K562 (cell line): ENCODE results near the gene OLFML3. TPM values are rescaled to one million over a fixed set of nuclear protein-coding genes. Genes with fewer than 3 reads are reported as not detected.

Experiments
- BCL6 ChIP-seq: fragments of 250-450 bp; sonication (Bioruptor Pico); IDR thresholded peaks from 2 replicates; pipeline ENCODE4 v1.4.0; 2020
- BCLAF1 ChIP-seq, 2 experiments: fragments of 450-650 bp in 1 of 2; IDR thresholded peaks; 2 replicates each; pipeline ENCODE4 v1.6.1; 2011 to 2017; ENCODE audit warnings: low read depth in 2 of 2, antibody characterized with exemption in 1 of 2, borderline replicate concordance in 1 of 2, low read length in 1 of 2, mild to moderate bottlenecking in 1 of 2, mixed read lengths in 1 of 2; ENCODE audit not compliant: control insufficient read depth in 1 of 2
- CCNT2 ChIP-seq: IDR thresholded peaks from 2 replicates; pipeline ENCODE4 v1.6.1; 2011; ENCODE audit warnings: borderline replicate concordance, low read depth, mild to moderate bottlenecking, moderate library complexity, mixed read lengths, low read length; ENCODE audit not compliant: insufficient read length; ENCODE audit errors: extremely low read depth
- CREM ChIP-seq: IDR thresholded peaks from 2 replicates; pipeline ENCODE4 v1.6.1; 2014; ENCODE audit warnings: antibody characterized with exemption, low read depth
- DDX20 ChIP-seq: fragments of 450-650 bp; IDR thresholded peaks from 2 replicates; pipeline ENCODE4 v1.6.1; 2016; ENCODE audit warnings: missing genetic modification characterization, low read depth, mild to moderate bottlenecking, missing compliant biosample characterization, moderate library complexity
- FIP1L1 ChIP-seq: fragments of 200-400 bp; formaldehyde crosslinking; IDR thresholded peaks from 2 replicates; pipeline ENCODE4 v1.6.1; 2018; ENCODE audit warnings: mild to moderate bottlenecking, low read depth, low read length; ENCODE audit not compliant: poor library complexity, severe bottlenecking
- HDAC6 ChIP-seq: IDR thresholded peaks from 2 replicates; pipeline ENCODE4 v1.6.1; 2012; ENCODE audit warnings: low read depth, mild to moderate bottlenecking, control low read depth, inconsistent platforms, low read length, moderate library complexity
- HEY1 ChIP-seq: fragments of 250-450 bp; sonication (Bioruptor Pico); IDR thresholded peaks from 2 replicates; pipeline ENCODE4 v1.5.0; 2020; ENCODE audit warnings: mild to moderate bottlenecking, moderate library complexity, borderline replicate concordance
- MYC ChIP-seq, 2 experiments: fragments of 250-450 bp in 1 of 2; sonication (Bioruptor Pico) in 1 of 2; IDR thresholded peaks; 2 replicates each; pipeline versions ENCODE4 v1.5.1 to v1.6.1; 2012 to 2021; ENCODE audit warnings: low read depth in 2 of 2, borderline replicate concordance in 1 of 2, improper control_type of control experiment in 1 of 2, low read length in 1 of 2, mild to moderate bottlenecking in 1 of 2, moderate library complexity in 1 of 2
- NRF1 ChIP-seq, 2 experiments: fragments of 450-650 bp; IDR thresholded peaks in 1 of 2; conservative IDR thresholded peaks in 1 of 2; 2 replicates each; pipeline ENCODE4 v1.6.1; 2014; ENCODE audit warnings: mild to moderate bottlenecking in 2 of 2
- SNRNP70 ChIP-seq: fragments of 200-400 bp; formaldehyde crosslinking; optimal IDR thresholded peaks from 2 replicates; pipeline ENCODE3; 2017; ENCODE audit warnings: low read depth, low read length
- SREBF2 ChIP-seq: sonication (generic); formaldehyde crosslinking; IDR thresholded peaks from 2 replicates; pipeline ENCODE4 v1.4.0; 2020; ENCODE audit warnings: mild to moderate bottlenecking, missing genetic modification reagents
- ZMIZ1 ChIP-seq, 2 experiments: fragments of 150-350 bp in 1 of 2; IDR thresholded peaks; 2 replicates each; pipeline ENCODE4 v1.6.1; 2012 to 2016; ENCODE audit warnings: low read depth in 2 of 2, low read length in 2 of 2, mild to moderate bottlenecking in 1 of 2, moderate library complexity in 1 of 2
- ZNF444 ChIP-seq: fragments of 250-450 bp; sonication (Bioruptor Pico); IDR thresholded peaks from 2 replicates; pipeline ENCODE4 v1.4.0; 2020; ENCODE audit warnings: mild to moderate bottlenecking, moderate library complexity
- ZNF696 ChIP-seq: fragments of 250-450 bp; sonication (Bioruptor Pico); conservative IDR thresholded peaks from 2 replicates; pipeline ENCODE4 v1.4.0; 2020; ENCODE audit warnings: mild to moderate bottlenecking, moderate library complexity
- polyA plus RNA-seq, 8 experiments: library from polyadenylated mRNA; depleted of rRNA in 4 of 8; stranded (reverse) in 5 of 8; unstranded in 3 of 8; fragments of >200 nt; fragmentation: Nextera tagmentation in 2 of 8; fragmentation: Illumina TruSeq in 1 of 8; extraction: Ambion mirVana in 2 of 8; extraction: Trizol in 1 of 8; gene quantifications; 2 replicates each; pipeline versions ENCODE4 v1.2.1 to v1.2.3, GENCODE V29; 2011 to 2014; ENCODE audit warnings: inconsistent platforms in 1 of 8, missing spikeins in 1 of 8
- total RNA-seq, 7 experiments: library from RNA; depleted of rRNA in 6 of 7; stranded (reverse); fragments of >200 nt in 6 of 7; fragmentation: Illumina TruSeq in 2 of 7; extraction: Trizol in 2 of 7; gene quantifications; 2 replicates each; pipeline versions ENCODE4 v1.2.1 to v1.2.3, GENCODE V29; 2011 to 2021; ENCODE audit warnings: low replicate concordance in 1 of 7
- TF ChIP-seq, protein P1 (sequence below): sonication (generic); formaldehyde crosslinking; IDR thresholded peaks from 2 replicates; pipeline ENCODE4 v1.8.0; 2022; ENCODE audit warnings: missing genetic modification reagents, mild to moderate bottlenecking, borderline replicate concordance
- TF ChIP-seq, protein P2 (sequence below): fragments of 250-450 bp; sonication (Bioruptor Pico); IDR thresholded peaks from 2 replicates; pipeline ENCODE4 v1.4.0; 2020

OLFML3 gene
- total and polyA plus RNA-seq, 9 of the 15 experiments (the other 6 are each of a cell fraction or from before 2014, with no cell fraction given) = 0.07 to 0.13 (median 0.07) TPM; not detected in 6

GRCh38 chr1:113929750-113930498 lies 49.4 kb upstream of the OLFML3 start (continued):
- TF ChIP-seq BCLAF1 (IDR thresholded peaks at IDR 0.05; ENCODE audit: borderline replicate concordance in 1 of 2, control insufficient read depth in 1 of 2, low read depth in 2 of 2, low read length in 1 of 2) = no peak
- TF ChIP-seq NRF1 (conservative IDR thresholded peaks at IDR 0.05 in 1 of 2, IDR thresholded peaks at IDR 0.05 in 1 of 2) = 0 out of 4 replicates have a peak, but pooled peaks have one; percentile 16 to 21
- TF ChIP-seq DDX20 (tag) = no peak
- TF ChIP-seq CCNT2 = peak; percentile 14
- no peak for TF ChIP-seq ZNF696 (CRISPR knock-in tag)
- TF ChIP-seq, protein P1, sequence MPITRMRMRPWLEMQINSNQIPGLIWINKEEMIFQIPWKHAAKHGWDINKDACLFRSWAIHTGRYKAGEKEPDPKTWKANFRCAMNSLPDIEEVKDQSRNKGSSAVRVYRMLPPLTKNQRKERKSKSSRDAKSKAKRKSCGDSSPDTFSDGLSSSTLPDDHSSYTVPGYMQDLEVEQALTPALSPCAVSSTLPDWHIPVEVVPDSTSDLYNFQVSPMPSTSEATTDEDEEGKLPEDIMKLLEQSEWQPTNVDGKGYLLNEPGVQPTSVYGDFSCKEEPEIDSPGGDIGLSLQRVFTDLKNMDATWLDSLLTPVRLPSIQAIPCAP (CRISPR knock-in tag) = no peak
- TF ChIP-seq CREM = no peak
- 0 out of 4 replicates have a peak, but pooled peaks of 1 of the 2 experiments have one; percentile 10 for TF ChIP-seq ZMIZ1 (IDR thresholded peaks at IDR 0.05; ENCODE audit: low read depth in 2 of 2, low read length in 2 of 2)
- no peak for TF ChIP-seq HDAC6
- no peak for TF ChIP-seq ZNF444
- TF ChIP-seq BCL6 (CRISPR knock-in tag) = no peak
- no peak for TF ChIP-seq HEY1
- no peak for TF ChIP-seq MYC (IDR thresholded peaks at IDR 0.05; ENCODE audit: low read depth, low read length)
- TF ChIP-seq MYC (CRISPR knock-in tag; IDR thresholded peaks at IDR 0.05; ENCODE audit: borderline replicate concordance, low read depth) = no peak
- no peak for TF ChIP-seq SNRNP70
- TF ChIP-seq, protein P2, sequence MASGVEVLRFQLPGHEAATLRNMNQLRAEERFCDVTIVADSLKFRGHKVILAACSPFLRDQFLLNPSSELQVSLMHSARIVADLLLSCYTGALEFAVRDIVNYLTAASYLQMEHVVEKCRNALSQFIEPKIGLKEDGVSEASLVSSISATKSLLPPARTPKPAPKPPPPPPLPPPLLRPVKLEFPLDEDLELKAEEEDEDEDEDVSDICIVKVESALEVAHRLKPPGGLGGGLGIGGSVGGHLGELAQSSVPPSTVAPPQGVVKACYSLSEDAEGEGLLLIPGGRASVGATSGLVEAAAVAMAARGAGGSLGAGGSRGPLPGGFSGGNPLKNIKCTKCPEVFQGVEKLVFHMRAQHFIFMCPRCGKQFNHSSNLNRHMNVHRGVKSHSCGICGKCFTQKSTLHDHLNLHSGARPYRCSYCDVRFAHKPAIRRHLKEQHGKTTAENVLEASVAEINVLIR (CRISPR knock-in tag) = no peak
- no peak for TF ChIP-seq SREBF2
- TF ChIP-seq FIP1L1 = peak; percentile 34
